Chondrocyte (in vitro differentiated cells): ENCODE measurements around the gene PPFIBP1. TPM values are rescaled to one million over a fixed set of nuclear protein-coding genes. Genes with fewer than 3 reads are reported as not detected.
A peak's percentile ranks its signal among the peaks of the same experiment; 100 is the strongest.

Source experiments
- DNase-seq: peaks from one replicate; pipeline ENCODE4 v3.0.0; 2021; ENCODE audit warnings: mixed read lengths, low spot score
- H3K27ac Mint-ChIP-seq: one replicate; pipeline ENCODE4 v1.8.0; 2021; ENCODE audit warnings: mild to moderate bottlenecking, moderate library complexity, mixed read lengths; ENCODE audit not compliant: unreplicated experiment
- H3K27me3 Mint-ChIP-seq: 2 replicates; pipeline ENCODE4 v1.8.0; 2021; ENCODE audit warnings: low read depth, mixed read lengths
- H3K36me3 Mint-ChIP-seq: 2 replicates; pipeline ENCODE4 v1.8.0; 2021; ENCODE audit warnings: low read depth, mixed read lengths
- H3K4me1 Mint-ChIP-seq: 2 replicates; pipeline ENCODE4 v1.8.0; 2021; ENCODE audit warnings: low read depth, mild to moderate bottlenecking, mixed read lengths
- H3K4me3 Mint-ChIP-seq: one replicate; pipeline ENCODE4 v1.8.0; 2021; ENCODE audit warnings: mild to moderate bottlenecking, moderate library complexity, mixed read lengths; ENCODE audit not compliant: unreplicated experiment
- H3K9me3 Mint-ChIP-seq: 2 replicates; pipeline ENCODE4 v1.8.0; 2021; ENCODE audit warnings: low read depth, mixed read lengths
- total RNA-seq: library from RNA; stranded (reverse); gene quantifications from 3 replicates; pipeline ENCODE4 v1.2.1, GENCODE V29; 2021
- TF ChIP-seq, protein P1 (sequence below): fragments of 200-600 bp; sonication (generic); IDR thresholded peaks from 2 replicates; pipeline ENCODE4 v1.5.0; 2021; ENCODE audit warnings: antibody characterized with exemption, mild to moderate bottlenecking, moderate library complexity

Gene PPFIBP1
- total RNA-seq, 1 donor from 2014 or later: 85.0 TPM

DNA sequence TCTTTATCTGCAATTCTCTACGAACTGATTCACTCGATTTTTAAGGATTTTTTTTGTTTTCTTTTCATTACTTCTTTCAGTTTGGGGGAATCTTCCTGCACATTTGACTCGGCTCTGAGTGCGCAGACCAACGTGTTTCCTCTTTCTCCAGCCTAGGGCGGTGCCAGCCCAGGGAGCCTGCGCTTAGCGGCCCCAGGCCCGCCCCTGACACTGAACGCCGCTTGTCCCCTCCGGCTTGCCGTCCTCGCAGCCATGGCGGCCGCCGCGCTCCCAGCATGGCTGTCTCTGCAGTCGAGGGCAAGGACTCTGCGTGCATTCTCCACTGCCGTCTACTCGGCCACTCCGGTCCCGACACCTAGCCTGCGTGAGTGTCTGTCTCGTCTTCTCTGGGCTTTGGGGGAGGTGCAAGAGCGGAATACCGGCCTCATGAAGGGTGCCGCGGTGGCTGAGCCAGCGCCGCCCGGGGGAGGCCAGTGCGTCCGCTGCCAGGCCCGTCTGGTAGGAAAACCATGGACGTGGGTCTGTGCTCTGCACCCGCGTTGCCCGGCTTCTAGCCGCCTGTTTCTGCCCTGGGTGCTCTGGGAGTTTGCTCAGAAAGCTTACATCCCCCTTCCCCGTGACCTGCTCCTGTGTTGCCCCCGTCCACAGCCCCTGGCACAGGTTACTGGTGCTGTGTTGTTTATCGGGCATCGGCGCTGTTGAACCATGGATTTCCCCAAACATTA, 186.7 kb downstream of the PPFIBP1 start, which contains the start of gene MRPS35:
TSS of gene MRPS35 (plus strand) at position 241 of the 725 bp plus-strand sequence. CDS start at position 253, 12 bp downstream.
- Mint-ChIP-seq H3K27ac (peak within 1 kb of the TSS; percentile 94), H3K36me3 (peaks cover 4% of the 10 kb centered on the region), H3K27me3 (no peaks in the 10 kb centered on the region), H3K9me3 (no peaks in the 10 kb centered on the region), H3K4me3 (peak within 1 kb of the TSS; percentile 98), H3K4me1 (peaks cover 27% of the 10 kb centered on the region)
- TF ChIP-seq, protein P1, sequence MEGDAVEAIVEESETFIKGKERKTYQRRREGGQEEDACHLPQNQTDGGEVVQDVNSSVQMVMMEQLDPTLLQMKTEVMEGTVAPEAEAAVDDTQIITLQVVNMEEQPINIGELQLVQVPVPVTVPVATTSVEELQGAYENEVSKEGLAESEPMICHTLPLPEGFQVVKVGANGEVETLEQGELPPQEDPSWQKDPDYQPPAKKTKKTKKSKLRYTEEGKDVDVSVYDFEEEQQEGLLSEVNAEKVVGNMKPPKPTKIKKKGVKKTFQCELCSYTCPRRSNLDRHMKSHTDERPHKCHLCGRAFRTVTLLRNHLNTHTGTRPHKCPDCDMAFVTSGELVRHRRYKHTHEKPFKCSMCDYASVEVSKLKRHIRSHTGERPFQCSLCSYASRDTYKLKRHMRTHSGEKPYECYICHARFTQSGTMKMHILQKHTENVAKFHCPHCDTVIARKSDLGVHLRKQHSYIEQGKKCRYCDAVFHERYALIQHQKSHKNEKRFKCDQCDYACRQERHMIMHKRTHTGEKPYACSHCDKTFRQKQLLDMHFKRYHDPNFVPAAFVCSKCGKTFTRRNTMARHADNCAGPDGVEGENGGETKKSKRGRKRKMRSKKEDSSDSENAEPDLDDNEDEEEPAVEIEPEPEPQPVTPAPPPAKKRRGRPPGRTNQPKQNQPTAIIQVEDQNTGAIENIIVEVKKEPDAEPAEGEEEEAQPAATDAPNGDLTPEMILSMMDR: peak; percentile 31
- DNase-seq: peak; percentile 97

- peak overlapping the region; percentile 94 for H3K27ac Mint-ChIP-seq
- DNase-seq: no peak
- H3K9me3 Mint-ChIP-seq: no peaks in the 10 kb centered on the region
- TF ChIP-seq, protein P1: no peak
- peaks cover 4% of the 10 kb centered on the region for H3K36me3 Mint-ChIP-seq
- H3K4me3 Mint-ChIP-seq: peak overlapping the region; percentile 98
- H3K4me1 Mint-ChIP-seq: peaks cover 27% of the 10 kb centered on the region
- H3K27me3 Mint-ChIP-seq: no peaks in the 10 kb centered on the region
Observed at GRCh38 chr12:27711317-27711682, 187.3 kb downstream of the PPFIBP1 start.

GRCh38 chr12:27711967-27712366, 188.0 kb downstream of the PPFIBP1 start:
- no peak overlapping the region for H3K27ac Mint-ChIP-seq

GRCh38 chr12:27723212-27723611, 199.2 kb downstream of the PPFIBP1 start:
- Mint-ChIP-seq H3K27ac (no peak overlapping the region), H3K4me1 (no peaks in the 10 kb centered on the region), H3K36me3 (peaks cover 20% of the 10 kb centered on the region), H3K4me3 (no peak overlapping the region), H3K27me3 (no peaks in the 10 kb centered on the region), H3K9me3 (no peaks in the 10 kb centered on the region)
- no peak for DNase-seq
- TF ChIP-seq, protein P1: no peak

More at GRCh38 chr12:27711967-27712366, 188.0 kb downstream of the PPFIBP1 start:
- TF ChIP-seq, protein P1: no peak
- no peak for DNase-seq
- peaks cover 27% of the 10 kb centered on the region for H3K4me1 Mint-ChIP-seq
- H3K4me3 Mint-ChIP-seq: peak overlapping the region; percentile 98
- H3K36me3 Mint-ChIP-seq: peaks cover 5% of the 10 kb centered on the region
- no peaks in the 10 kb centered on the region for H3K9me3 Mint-ChIP-seq
- H3K27me3 Mint-ChIP-seq: no peaks in the 10 kb centered on the region

DNA sequence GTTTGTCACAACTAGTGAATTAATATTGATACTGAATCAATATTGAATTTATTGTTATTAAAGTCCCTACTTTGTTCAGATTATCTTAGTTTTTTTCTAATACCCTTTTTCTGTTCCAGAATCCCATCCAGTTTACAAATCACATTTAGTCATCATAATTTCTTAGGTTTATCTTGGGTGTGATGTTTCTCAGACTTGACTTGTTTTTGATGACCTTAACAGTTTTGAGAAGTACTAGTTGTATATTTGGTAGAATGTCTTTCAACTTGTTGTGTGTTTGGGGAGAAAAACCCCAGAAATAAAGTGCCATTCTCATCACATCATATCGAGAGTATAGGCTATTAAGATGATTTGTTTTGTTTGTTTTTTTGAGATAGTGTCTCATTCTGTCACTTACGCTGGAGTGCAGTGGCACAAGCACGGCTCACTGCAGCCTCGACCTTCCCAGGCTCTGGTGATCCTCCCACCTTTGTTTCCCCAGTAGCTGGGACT, 206.1 kb downstream of the PPFIBP1 start:
- no peak for DNase-seq
- Mint-ChIP-seq H3K4me1 (no peaks in the 10 kb centered on the region), H3K36me3 (peaks cover 20% of the 10 kb centered on the region), H3K27me3 (no peaks in the 10 kb centered on the region), H3K27ac (no peak overlapping the region), H3K4me3 (no peak overlapping the region), H3K9me3 (no peaks in the 10 kb centered on the region)
- TF ChIP-seq, protein P1: no peak
